ENCODE results near the gene EPGN.

Gene EPGN

GRCh38 chr4:74325886-74326285 is 17.6 kb downstream of the EPGN start:
- no peak for TF ChIP-seq CTCF (IDR thresholded peaks at IDR 0.05; ENCODE audit: low read depth, low read length)
- no peak for TF ChIP-seq EZH2phosphoT487 (IDR thresholded peaks at IDR 0.05; ENCODE audit: low read depth)
- Histone ChIP-seq H3K9ac (ENCODE audit: low read length) (no peak overlapping the region), H3K27ac (ENCODE audit: low read length) (no peak overlapping the region), H3K36me3 (replicated peaks; ENCODE audit: low read depth, low read length) (no peaks in the 10 kb centered on the region), H2AFZ (ENCODE audit: low read depth, low read length) (no peak overlapping the region), H3K27me3 (ENCODE audit: low read depth, low read length) (peaks cover 30% of the 10 kb centered on the region), H3K4me2 (ENCODE audit: low read length) (no peak overlapping the region), H4K20me1 (ENCODE audit: insufficient read depth, low read length) (no peaks in the 10 kb centered on the region), H3K79me2 (ENCODE audit: low read length) (no peaks in the 10 kb centered on the region), H3K4me3 (ENCODE audit: low read length) (no peak overlapping the region), H3K9me3 (ENCODE audit: insufficient read depth, low read length) (no peaks in the 10 kb centered on the region), H3K4me1 (ENCODE audit: low read length) (peaks cover under 1% of the 10 kb centered on the region)

- TF ChIP-seq EZH2phosphoT487 (IDR thresholded peaks at IDR 0.05; ENCODE audit: low read depth) (no peak), CTCF (IDR thresholded peaks at IDR 0.05; ENCODE audit: low read depth, low read length) (no peak)
- no peak overlapping the region for H3K27ac ChIP-seq (ENCODE audit: low read length)
- no peaks in the 10 kb centered on the region for H3K4me1 ChIP-seq (ENCODE audit: low read length)
- H3K4me2 ChIP-seq (ENCODE audit: low read length): no peak overlapping the region
- no peaks in the 10 kb centered on the region for H3K36me3 ChIP-seq (replicated peaks; ENCODE audit: low read depth, low read length)
- H4K20me1 ChIP-seq (ENCODE audit: insufficient read depth, low read length): no peaks in the 10 kb centered on the region
- H3K79me2 ChIP-seq (ENCODE audit: low read length): no peaks in the 10 kb centered on the region
- H3K27me3 ChIP-seq (ENCODE audit: low read depth, low read length): peaks cover 22% of the 10 kb centered on the region
- no peaks in the 10 kb centered on the region for H3K9me3 ChIP-seq (ENCODE audit: insufficient read depth, low read length)
- H2AFZ ChIP-seq (ENCODE audit: low read depth, low read length): no peak overlapping the region
- no peak overlapping the region for H3K4me3 ChIP-seq (ENCODE audit: low read length)
- H3K9ac ChIP-seq (ENCODE audit: low read length): no peak overlapping the region
These were observed 19.5 kb downstream of the EPGN start for GRCh38 chr4:74327762-74328161.

- no peak overlapping the region for H3K9ac ChIP-seq (ENCODE audit: low read length)
- no peaks in the 10 kb centered on the region for H4K20me1 ChIP-seq (ENCODE audit: insufficient read depth, low read length)
- no peak overlapping the region for H3K27ac ChIP-seq (ENCODE audit: low read length)
- H3K36me3 ChIP-seq (replicated peaks; ENCODE audit: low read depth, low read length): no peaks in the 10 kb centered on the region
- no peak overlapping the region for H3K4me2 ChIP-seq (ENCODE audit: low read length)
- peaks cover 15% of the 10 kb centered on the region; the same call in 1 of the 2 replicates for H3K27me3 ChIP-seq (ENCODE audit: low read depth, low read length)
- H3K4me1 ChIP-seq (ENCODE audit: low read length): no peaks in the 10 kb centered on the region
- TF ChIP-seq CTCF (IDR thresholded peaks at IDR 0.05; ENCODE audit: low read depth, low read length): no peak
- no peak for TF ChIP-seq EZH2phosphoT487 (IDR thresholded peaks at IDR 0.05; ENCODE audit: low read depth)
- H3K9me3 ChIP-seq (ENCODE audit: insufficient read depth, low read length): no peaks in the 10 kb centered on the region
- H2AFZ ChIP-seq (ENCODE audit: low read depth, low read length): no peak overlapping the region
- no peak overlapping the region for H3K4me3 ChIP-seq (ENCODE audit: low read length)
- H3K79me2 ChIP-seq (ENCODE audit: low read length): no peaks in the 10 kb centered on the region
These were observed 20.2 kb downstream of the EPGN start for GRCh38 chr4:74328501-74328900.

- no peak overlapping the region for H3K4me3 ChIP-seq (ENCODE audit: low read length)
- H4K20me1 ChIP-seq (ENCODE audit: insufficient read depth, low read length): no peaks in the 10 kb centered on the region
- H2AFZ ChIP-seq (ENCODE audit: low read depth, low read length): no peak overlapping the region
- no peak overlapping the region for H3K27ac ChIP-seq (ENCODE audit: low read length)
- H3K4me2 ChIP-seq (ENCODE audit: low read length): no peak overlapping the region
- H3K9ac ChIP-seq (ENCODE audit: low read length): no peak overlapping the region
- H3K36me3 ChIP-seq (replicated peaks; ENCODE audit: low read depth, low read length): no peaks in the 10 kb centered on the region
- H3K27me3 ChIP-seq (ENCODE audit: low read depth, low read length): peaks cover 7% of the 10 kb centered on the region; the same call in 1 of the 2 replicates
- TF ChIP-seq CTCF (IDR thresholded peaks at IDR 0.05; ENCODE audit: low read depth, low read length) (no peak), EZH2phosphoT487 (IDR thresholded peaks at IDR 0.05; ENCODE audit: low read depth) (no peak)
- H3K9me3 ChIP-seq (ENCODE audit: insufficient read depth, low read length): no peaks in the 10 kb centered on the region
- H3K4me1 ChIP-seq (ENCODE audit: low read length): no peaks in the 10 kb centered on the region
- H3K79me2 ChIP-seq (ENCODE audit: low read length): no peaks in the 10 kb centered on the region
These were observed 21.0 kb downstream of the EPGN start for GRCh38 chr4:74329307-74329706.

Measured in OCI-LY3 (cell line).